MCF 10A (cell line): ENCODE results near the gene YARS1. TPM values are rescaled to one million over a fixed set of nuclear protein-coding genes. Genes with fewer than 3 reads are reported as not detected.

Experiments
- BruUV-seq: library from RNA; stranded (reverse); fragments of 400-500 nt; replicated peaks from 2 replicates; lab custom pipeline; 2021; lab: Mats Ljungman, UMichigan
- CTCF ChIA-PET: fragments of 300-600 bp; sonication (Branson Sonifier 250); formaldehyde crosslinking; extraction: SDS; loops from one replicate; lab custom pipeline; 2021; ENCODE audit warnings: antibody characterized with exemption, inconsistent platforms; lab: Yijun Ruan, JAX
- POLR2A ChIA-PET: fragments of 300-600, 350-650 bp; sonication (Branson Sonifier 250); formaldehyde crosslinking; extraction: SDS; loops from one replicate; lab custom pipeline; 2020; ENCODE audit warnings: antibody characterized with exemption, inconsistent platforms; lab: Yijun Ruan, JAX
- DNase-seq: peaks from one replicate; pipeline ENCODE4 v3.0.0-alpha.2; 2018; ENCODE audit not compliant: unreplicated experiment
- H3K27ac Mint-ChIP-seq: one replicate; pipeline ENCODE4 v1.8.0; 2022; ENCODE audit warnings: mild to moderate bottlenecking, low read depth, mixed read lengths; ENCODE audit not compliant: unreplicated experiment
- H3K27me3 Mint-ChIP-seq: one replicate; pipeline ENCODE4 v1.8.0; 2022; ENCODE audit warnings: mixed read lengths; ENCODE audit not compliant: insufficient read depth, unreplicated experiment
- H3K36me3 Mint-ChIP-seq: one replicate; pipeline ENCODE4 v1.8.0; 2022; ENCODE audit warnings: mild to moderate bottlenecking, moderate library complexity, mixed read lengths; ENCODE audit not compliant: insufficient read depth, unreplicated experiment
- H3K4me1 Mint-ChIP-seq: one replicate; pipeline ENCODE4 v1.8.0; 2022; ENCODE audit warnings: mixed read lengths; ENCODE audit not compliant: insufficient read depth, unreplicated experiment
- H3K4me3 Mint-ChIP-seq: one replicate; pipeline ENCODE4 v1.8.0; 2022; ENCODE audit warnings: mild to moderate bottlenecking, moderate library complexity, mixed read lengths; ENCODE audit not compliant: unreplicated experiment
- H3K9me3 Mint-ChIP-seq: one replicate; pipeline ENCODE4 v1.8.0; 2022; ENCODE audit warnings: mixed read lengths; ENCODE audit not compliant: unreplicated experiment
- intact Hi-C: fragments of 100-400 bp; cut with micrococcal nuclease; formaldehyde crosslinking; loops from 2 replicates; pipeline ENCODE4 v1.14.1; 2022
- total RNA-seq: library from RNA; stranded (reverse); gene quantifications from 2 replicates; pipeline ENCODE4 v1.2.3, GENCODE V29; 2022
- TF ChIP-seq, protein P1 (sequence below): fragments of 200-600 bp; IDR thresholded peaks from one replicate; pipeline ENCODE4 v1.8.0; 2022; ENCODE audit warnings: antibody characterized with exemption, mild to moderate bottlenecking; ENCODE audit not compliant: unreplicated experiment

YARS1 gene
- total RNA-seq, 1 experiment from 2014 or later = 372 TPM

GRCh38 chr1:32779242-32779641 is 37.9 kb downstream of the YARS1 start:
- Mint-ChIP-seq H3K36me3 (peaks cover 93% of the 10 kb centered on the region), H3K4me3 (no peak overlapping the region), H3K27me3 (no peaks in the 10 kb centered on the region), H3K27ac (peak overlapping the region; percentile 40), H3K9me3 (no peaks in the 10 kb centered on the region), H3K4me1 (peaks cover 17% of the 10 kb centered on the region)
- BruUV-seq = no TSS peak
- DNase-seq = no peak
- TF ChIP-seq, protein P1, sequence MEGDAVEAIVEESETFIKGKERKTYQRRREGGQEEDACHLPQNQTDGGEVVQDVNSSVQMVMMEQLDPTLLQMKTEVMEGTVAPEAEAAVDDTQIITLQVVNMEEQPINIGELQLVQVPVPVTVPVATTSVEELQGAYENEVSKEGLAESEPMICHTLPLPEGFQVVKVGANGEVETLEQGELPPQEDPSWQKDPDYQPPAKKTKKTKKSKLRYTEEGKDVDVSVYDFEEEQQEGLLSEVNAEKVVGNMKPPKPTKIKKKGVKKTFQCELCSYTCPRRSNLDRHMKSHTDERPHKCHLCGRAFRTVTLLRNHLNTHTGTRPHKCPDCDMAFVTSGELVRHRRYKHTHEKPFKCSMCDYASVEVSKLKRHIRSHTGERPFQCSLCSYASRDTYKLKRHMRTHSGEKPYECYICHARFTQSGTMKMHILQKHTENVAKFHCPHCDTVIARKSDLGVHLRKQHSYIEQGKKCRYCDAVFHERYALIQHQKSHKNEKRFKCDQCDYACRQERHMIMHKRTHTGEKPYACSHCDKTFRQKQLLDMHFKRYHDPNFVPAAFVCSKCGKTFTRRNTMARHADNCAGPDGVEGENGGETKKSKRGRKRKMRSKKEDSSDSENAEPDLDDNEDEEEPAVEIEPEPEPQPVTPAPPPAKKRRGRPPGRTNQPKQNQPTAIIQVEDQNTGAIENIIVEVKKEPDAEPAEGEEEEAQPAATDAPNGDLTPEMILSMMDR = no peak
- POLR2A ChIA-PET = interaction anchor here (1.1 kb wide), 1 partner anchor 9 kb away, joined by 3 read pairs; no protein-coding TSS in a partner anchor
- CTCF ChIA-PET = interaction anchor here (0.6 to 18.4 kb wide), 4 partner anchors 11 to 82 kb away, joined by 4 to 418 read pairs (median 4); no protein-coding TSS in a partner anchor
- intact Hi-C loops = no loop called here

- POLR2A ChIA-PET = interaction anchor here (0.7 to 6.9 kb wide), 12 partner anchors 13 to 74 kb away, joined by 3 to 61 read pairs (median 6); partner anchors contain the start of genes S100PBP, SYNC and YARS1
- TF ChIP-seq, protein P1 = no peak
- Mint-ChIP-seq H3K27me3 (no peaks in the 10 kb centered on the region), H3K4me1 (peaks cover 28% of the 10 kb centered on the region), H3K9me3 (no peaks in the 10 kb centered on the region), H3K27ac (no peak overlapping the region), H3K36me3 (peaks cover 87% of the 10 kb centered on the region), H3K4me3 (no peak overlapping the region)
- no peak for DNase-seq
- CTCF ChIA-PET = interaction anchor here (0.7 to 18.4 kb wide), 6 partner anchors 8 to 63 kb away, joined by 3 to 418 read pairs (median 3); no protein-coding TSS in a partner anchor
- intact Hi-C loops = no loop called here
- no TSS peak for BruUV-seq
Measured at GRCh38 chr1:32775640-32776337, 41.4 kb downstream of the YARS1 start.

- CTCF ChIA-PET = interaction anchor here (0.6 to 18.4 kb wide), 11 partner anchors 8 to 374 kb away, joined by 3 to 418 read pairs (median 3); no protein-coding TSS in a partner anchor
- H3K27me3 Mint-ChIP-seq = no peaks in the 10 kb centered on the region
- no peak overlapping the region for H3K4me3 Mint-ChIP-seq
- POLR2A ChIA-PET = interaction anchor here (0.8 to 6.9 kb wide), 12 partner anchors 14 to 73 kb away, joined by 3 to 61 read pairs (median 6); partner anchors contain the start of genes S100PBP, SYNC and YARS1
- peak; percentile 72 for DNase-seq
- TSS peak; percentile 88 for BruUV-seq
- TF ChIP-seq, protein P1 = no peak
- H3K9me3 Mint-ChIP-seq = no peaks in the 10 kb centered on the region
- intact Hi-C loops = loop anchor here (5.0 kb wide), 1 partner anchor 97 kb away; the partner anchor contains the start of gene FNDC5
- H3K4me1 Mint-ChIP-seq = peaks cover 21% of the 10 kb centered on the region
- peak overlapping the region; percentile 27 for H3K27ac Mint-ChIP-seq
- H3K36me3 Mint-ChIP-seq = peaks cover 82% of the 10 kb centered on the region
Measured at GRCh38 chr1:32774950-32775634, 42.1 kb downstream of the YARS1 start.

- intact Hi-C loops = loop anchor here (5.0 kb wide), 1 partner anchor 98 kb away; the partner anchor contains the start of gene FNDC5
- CTCF ChIA-PET = interaction anchor here (0.6 to 18.4 kb wide), 14 partner anchors 8 to 373 kb away, joined by 3 to 418 read pairs (median 4); no protein-coding TSS in a partner anchor
Measured at GRCh38 chr1:32774464-32774808, 42.7 kb downstream of the YARS1 start.

More at GRCh38 chr1:32774464-32774808, 42.7 kb downstream of the YARS1 start:
- Mint-ChIP-seq H3K9me3 (no peaks in the 10 kb centered on the region), H3K27me3 (no peaks in the 10 kb centered on the region), H3K4me3 (no peak overlapping the region), H3K36me3 (peaks cover 76% of the 10 kb centered on the region), H3K4me1 (peaks cover 25% of the 10 kb centered on the region), H3K27ac (peak overlapping the region; percentile 27)
- no peak for DNase-seq
- TF ChIP-seq, protein P1 = no peak
- TSS peak; percentile 41 for BruUV-seq
- POLR2A ChIA-PET = interaction anchor here (0.9 to 6.9 kb wide), 12 partner anchors 12 to 72 kb away, joined by 3 to 61 read pairs (median 4); partner anchors contain the start of genes S100PBP, SYNC and YARS1
